ENCODE results near the gene KCNE2.

DNA sequence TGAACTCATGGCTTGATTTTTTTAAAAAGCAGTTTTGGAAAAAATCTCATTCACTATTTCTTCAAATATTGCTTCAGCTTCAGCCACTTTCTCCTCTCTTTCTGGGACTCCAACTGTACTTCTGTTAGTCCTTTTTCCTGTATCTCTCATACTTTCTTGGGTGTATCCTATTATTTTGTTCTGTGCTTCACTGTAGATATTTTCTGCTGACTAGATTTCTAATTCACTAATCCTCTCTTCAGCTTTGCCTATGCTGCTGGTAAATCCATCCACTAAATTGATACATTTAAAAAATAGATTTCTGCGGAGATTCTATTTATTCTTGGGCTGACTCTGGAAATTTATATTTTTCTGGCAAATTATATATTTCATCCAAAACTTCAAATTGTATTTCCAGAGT is 4.9 kb upstream of the KCNE2 start:
- TF ChIP-seq, protein P1, sequence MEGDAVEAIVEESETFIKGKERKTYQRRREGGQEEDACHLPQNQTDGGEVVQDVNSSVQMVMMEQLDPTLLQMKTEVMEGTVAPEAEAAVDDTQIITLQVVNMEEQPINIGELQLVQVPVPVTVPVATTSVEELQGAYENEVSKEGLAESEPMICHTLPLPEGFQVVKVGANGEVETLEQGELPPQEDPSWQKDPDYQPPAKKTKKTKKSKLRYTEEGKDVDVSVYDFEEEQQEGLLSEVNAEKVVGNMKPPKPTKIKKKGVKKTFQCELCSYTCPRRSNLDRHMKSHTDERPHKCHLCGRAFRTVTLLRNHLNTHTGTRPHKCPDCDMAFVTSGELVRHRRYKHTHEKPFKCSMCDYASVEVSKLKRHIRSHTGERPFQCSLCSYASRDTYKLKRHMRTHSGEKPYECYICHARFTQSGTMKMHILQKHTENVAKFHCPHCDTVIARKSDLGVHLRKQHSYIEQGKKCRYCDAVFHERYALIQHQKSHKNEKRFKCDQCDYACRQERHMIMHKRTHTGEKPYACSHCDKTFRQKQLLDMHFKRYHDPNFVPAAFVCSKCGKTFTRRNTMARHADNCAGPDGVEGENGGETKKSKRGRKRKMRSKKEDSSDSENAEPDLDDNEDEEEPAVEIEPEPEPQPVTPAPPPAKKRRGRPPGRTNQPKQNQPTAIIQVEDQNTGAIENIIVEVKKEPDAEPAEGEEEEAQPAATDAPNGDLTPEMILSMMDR (IDR thresholded peaks at IDR 0.05; ENCODE audit: control extremely low read depth in 1 of 3, insufficient read depth in 1 of 3, low read depth in 1 of 3, low read length in 3 of 3) = no peak
- TF ChIP-seq POLR2AphosphoS5 (IDR thresholded peaks at IDR 0.05; ENCODE audit: low read depth, low read length) = no peak
- no peak for TF ChIP-seq MAFK (IDR thresholded peaks at IDR 0.05; ENCODE audit: low read depth, low read length)
- TF ChIP-seq CBX5 (IDR thresholded peaks at IDR 0.05; ENCODE audit: low read depth, low read length) = no peak
- no peak for TF ChIP-seq ZNF274 (IDR thresholded peaks at IDR 0.05; ENCODE audit: borderline replicate concordance, extremely low read depth, low read length)
- TF ChIP-seq JUND (IDR thresholded peaks at IDR 0.05; ENCODE audit: low read length) = no peak
- TF ChIP-seq POLR2A (IDR thresholded peaks at IDR 0.05; ENCODE audit: control extremely low read depth in 1 of 2, low read depth in 2 of 2, low read length in 2 of 2) = no peak
- TF ChIP-seq, protein P2, sequence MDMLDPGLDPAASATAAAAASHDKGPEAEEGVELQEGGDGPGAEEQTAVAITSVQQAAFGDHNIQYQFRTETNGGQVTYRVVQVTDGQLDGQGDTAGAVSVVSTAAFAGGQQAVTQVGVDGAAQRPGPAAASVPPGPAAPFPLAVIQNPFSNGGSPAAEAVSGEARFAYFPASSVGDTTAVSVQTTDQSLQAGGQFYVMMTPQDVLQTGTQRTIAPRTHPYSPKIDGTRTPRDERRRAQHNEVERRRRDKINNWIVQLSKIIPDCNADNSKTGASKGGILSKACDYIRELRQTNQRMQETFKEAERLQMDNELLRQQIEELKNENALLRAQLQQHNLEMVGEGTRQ (IDR thresholded peaks at IDR 0.05; ENCODE audit: low read length) = no peak
- TF ChIP-seq TEAD4 (IDR thresholded peaks at IDR 0.05; ENCODE audit: low read depth, low read length) = no peak

Data from H1 (cell line).